ENCODE measurements around the gene TPR.

DNA sequence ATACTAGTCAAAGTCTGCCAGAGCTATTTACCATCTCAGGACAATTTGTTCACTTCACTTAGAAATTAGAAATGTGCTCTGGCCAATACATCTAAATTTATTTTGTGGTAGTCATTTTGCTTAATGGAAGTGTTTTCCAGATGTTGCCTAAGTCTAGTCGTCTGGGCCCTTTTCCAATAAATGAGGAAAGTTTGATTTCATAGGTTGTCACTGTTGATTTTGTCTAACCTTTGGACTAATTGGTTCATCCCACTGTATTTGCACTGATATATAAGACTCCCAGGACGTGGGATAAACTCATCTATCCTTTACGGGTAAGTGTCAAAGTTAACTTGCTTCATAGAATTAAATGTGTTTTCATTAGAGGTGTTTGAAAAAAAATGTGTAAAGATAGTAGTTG is 79.1 kb downstream of the TPR start, which contains the start of gene PRG4:
- TF ChIP-seq, protein P1, sequence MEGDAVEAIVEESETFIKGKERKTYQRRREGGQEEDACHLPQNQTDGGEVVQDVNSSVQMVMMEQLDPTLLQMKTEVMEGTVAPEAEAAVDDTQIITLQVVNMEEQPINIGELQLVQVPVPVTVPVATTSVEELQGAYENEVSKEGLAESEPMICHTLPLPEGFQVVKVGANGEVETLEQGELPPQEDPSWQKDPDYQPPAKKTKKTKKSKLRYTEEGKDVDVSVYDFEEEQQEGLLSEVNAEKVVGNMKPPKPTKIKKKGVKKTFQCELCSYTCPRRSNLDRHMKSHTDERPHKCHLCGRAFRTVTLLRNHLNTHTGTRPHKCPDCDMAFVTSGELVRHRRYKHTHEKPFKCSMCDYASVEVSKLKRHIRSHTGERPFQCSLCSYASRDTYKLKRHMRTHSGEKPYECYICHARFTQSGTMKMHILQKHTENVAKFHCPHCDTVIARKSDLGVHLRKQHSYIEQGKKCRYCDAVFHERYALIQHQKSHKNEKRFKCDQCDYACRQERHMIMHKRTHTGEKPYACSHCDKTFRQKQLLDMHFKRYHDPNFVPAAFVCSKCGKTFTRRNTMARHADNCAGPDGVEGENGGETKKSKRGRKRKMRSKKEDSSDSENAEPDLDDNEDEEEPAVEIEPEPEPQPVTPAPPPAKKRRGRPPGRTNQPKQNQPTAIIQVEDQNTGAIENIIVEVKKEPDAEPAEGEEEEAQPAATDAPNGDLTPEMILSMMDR (IDR thresholded peaks at IDR 0.05): no peak
- TF ChIP-seq POLR2A (IDR thresholded peaks at IDR 0.05): no peak

Data from tibial nerve (tissue), 3 donors.